Psoas muscle (tissue), 8 donors: ENCODE measurements around the gene TFB1M. TPM values are rescaled to one million over a fixed set of nuclear protein-coding genes. Genes with fewer than 3 reads are reported as not detected.
A peak's percentile ranks its signal among the peaks of the same experiment; 100 is the strongest.

Experiments
- ATAC-seq, 4 donors: fragments of 200-7000 bp; cut with Tn5 transposase; one replicate each; pipeline ENCODE4 v1.9.1; 2020; ENCODE audit warnings: moderate library complexity in 3 of 4, mild to moderate bottlenecking in 2 of 4
- DNase-seq, 2 donors: peaks; one replicate each; pipeline ENCODE4 v3.0.0-alpha.2; 2020
- H3K27ac ChIP-seq: fragments of 200-600 bp; one replicate; pipeline ENCODE4 v1.8.0; 2022
- H3K27me3 ChIP-seq, 3 donors: fragments of 200-600 bp in 1 of 3; one replicate each; pipeline versions ENCODE4 v1.6.1 to v1.8.0; 2013 to 2022; ENCODE audit warnings: low read length in 2 of 3, mild to moderate bottlenecking in 2 of 3, moderate library complexity in 1 of 3; ENCODE audit not compliant: insufficient read depth in 3 of 3
- H3K36me3 ChIP-seq, 2 donors: fragments of 200-600 bp in 1 of 2; one replicate each; pipeline versions ENCODE4 v1.6.1 to v1.8.0; 2013 to 2022; ENCODE audit warnings: low read depth in 1 of 2, mild to moderate bottlenecking in 1 of 2, moderate library complexity in 1 of 2; ENCODE audit not compliant: insufficient read depth in 1 of 2
- H3K4me1 ChIP-seq: fragments of 200-600 bp; one replicate; pipeline ENCODE4 v1.8.0; 2022
- H3K4me3 ChIP-seq: fragments of 200-600 bp; one replicate; pipeline ENCODE4 v1.8.0; 2022; ENCODE audit warnings: mild to moderate bottlenecking
- H3K9me3 ChIP-seq: fragments of 200-600 bp; one replicate; pipeline ENCODE4 v1.8.0; 2022
- WGBS, 3 donors: extraction: QIAGEN DNeasy Blood & Tissue Kit; methylation state at CpG; one replicate each; pipeline versions ENCODE4 v1.1.6 to v1.1.7; 2013; 5-methylcytosine and 5-hydroxymethylcytosine counted together
- intact Hi-C, 2 donors: fragments of 100-400 bp; cut with DNase I; formaldehyde crosslinking; loops; one replicate each; pipeline versions ENCODE4 v1.11.0 to v1.14.2; 2022
- polyA plus RNA-seq, 3 donors: library from polyadenylated mRNA; stranded (reverse); fragments of 200-250 nt; gene quantifications; one replicate each; pipeline ENCODE4 v1.2.3, GENCODE V29; 2013
- total RNA-seq, 4 donors: library from RNA; stranded (reverse); fragmentation: NEBNext Ultra II Directional in 2 of 4; extraction: Animal tissue kit (Norgen Biotek cat#: 25700) in 2 of 4; gene quantifications; one replicate each; pipeline versions ENCODE4 v1.2.1 to v1.2.4, GENCODE V29; 2021 to 2023
- TF ChIP-seq, protein P1 (sequence below): fragments of 200-600 bp; IDR thresholded peaks from one replicate; pipeline ENCODE4 v1.8.0; 2022; ENCODE audit warnings: antibody characterized with exemption
- donor health status: healthy with polysubstance abuse.
- donor health status: DM: no; HTN: no; CAD: no; lungs with moderate emphysema.
- donor health status: Bipolar disorder and iron deficiency.
- donor health status: healthy.
- donor health status: DM: yes; HTN: yes; CAD: no.
- donor health status: DM: no; HTN: no; CAD: no.
- donor health status: DM: no; HTN: no; CAD: no.
- donor health status: DM: yes; HTN: yes; CAD: no.

Gene TFB1M
- total and polyA plus RNA-seq, 7 donors: 7.2 to 25.9 (median 17.8) TPM

DNA sequence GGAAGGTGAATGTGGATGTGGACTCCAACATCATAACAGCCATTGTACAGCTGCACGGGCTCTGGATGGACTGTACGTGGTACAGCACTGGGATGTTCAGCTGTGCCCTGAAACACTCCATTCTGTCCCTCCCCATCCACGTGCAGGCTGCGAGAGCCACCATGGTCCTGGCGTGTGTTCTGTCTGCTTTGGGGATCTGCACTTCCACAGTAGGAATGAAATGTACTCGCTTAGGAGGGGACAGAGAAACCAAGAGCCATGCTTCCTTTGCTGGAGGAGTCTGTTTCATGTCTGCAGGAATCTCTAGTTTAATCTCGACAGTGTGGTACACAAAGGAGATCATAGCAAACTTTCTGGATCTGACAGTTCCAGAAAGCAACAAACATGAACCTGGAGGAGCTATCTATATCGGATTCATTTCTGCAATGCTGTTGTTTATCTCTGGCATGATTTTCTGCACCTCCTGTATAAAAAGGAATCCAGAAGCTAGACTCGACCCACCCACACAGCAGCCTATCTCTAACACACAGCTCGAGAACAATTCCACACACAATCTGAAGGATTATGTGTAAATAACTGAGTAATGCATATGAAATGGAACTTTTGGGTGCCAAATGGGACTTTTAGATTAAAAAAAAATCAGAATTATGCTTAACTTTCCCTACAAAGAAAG is 38.3 kb downstream of the TFB1M start:
- ATAC-seq: peak in 3 of 4 donors; percentile 18 to 20 (median 19)
- 60 to 76% (median 63%) methylated on average over 10 of the region's 10 CpGs for WGBS, 3 donors
- TF ChIP-seq, protein P1, sequence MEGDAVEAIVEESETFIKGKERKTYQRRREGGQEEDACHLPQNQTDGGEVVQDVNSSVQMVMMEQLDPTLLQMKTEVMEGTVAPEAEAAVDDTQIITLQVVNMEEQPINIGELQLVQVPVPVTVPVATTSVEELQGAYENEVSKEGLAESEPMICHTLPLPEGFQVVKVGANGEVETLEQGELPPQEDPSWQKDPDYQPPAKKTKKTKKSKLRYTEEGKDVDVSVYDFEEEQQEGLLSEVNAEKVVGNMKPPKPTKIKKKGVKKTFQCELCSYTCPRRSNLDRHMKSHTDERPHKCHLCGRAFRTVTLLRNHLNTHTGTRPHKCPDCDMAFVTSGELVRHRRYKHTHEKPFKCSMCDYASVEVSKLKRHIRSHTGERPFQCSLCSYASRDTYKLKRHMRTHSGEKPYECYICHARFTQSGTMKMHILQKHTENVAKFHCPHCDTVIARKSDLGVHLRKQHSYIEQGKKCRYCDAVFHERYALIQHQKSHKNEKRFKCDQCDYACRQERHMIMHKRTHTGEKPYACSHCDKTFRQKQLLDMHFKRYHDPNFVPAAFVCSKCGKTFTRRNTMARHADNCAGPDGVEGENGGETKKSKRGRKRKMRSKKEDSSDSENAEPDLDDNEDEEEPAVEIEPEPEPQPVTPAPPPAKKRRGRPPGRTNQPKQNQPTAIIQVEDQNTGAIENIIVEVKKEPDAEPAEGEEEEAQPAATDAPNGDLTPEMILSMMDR: no peak
- no peaks in the 10 kb centered on the region for H3K9me3 ChIP-seq
- H3K36me3 ChIP-seq: no peaks in the 10 kb centered on the region
- peaks cover 44% of the 10 kb centered on the region for H3K4me1 ChIP-seq
- peak overlapping the region; percentile 69 for H3K27ac ChIP-seq
- DNase-seq: no peak
- intact Hi-C loops: no loop called here
- no peak overlapping the region for H3K4me3 ChIP-seq
- H3K27me3 ChIP-seq: no peaks in the 10 kb centered on the region

DNA sequence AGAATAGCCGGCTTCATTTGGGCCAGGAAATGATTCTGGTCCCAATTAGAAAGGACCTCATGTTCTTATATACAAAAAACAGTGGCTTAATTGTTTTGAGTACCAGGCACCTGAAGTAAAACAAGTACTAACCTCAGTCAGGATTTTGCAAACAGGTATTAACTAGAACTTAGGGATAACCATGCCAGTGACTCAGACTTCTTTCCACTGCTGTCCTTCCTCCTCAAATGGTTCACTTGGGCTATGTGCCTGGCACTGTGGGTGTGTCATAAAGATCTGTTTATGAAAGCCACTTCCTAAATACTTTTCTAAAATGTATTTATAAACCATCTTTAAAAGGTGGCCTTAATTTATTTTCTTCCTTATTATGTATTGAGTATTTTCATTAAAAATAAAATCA is 39.8 kb downstream of the TFB1M start:
- peak; percentile 49 to 59 (median 52) for ATAC-seq

DNA sequence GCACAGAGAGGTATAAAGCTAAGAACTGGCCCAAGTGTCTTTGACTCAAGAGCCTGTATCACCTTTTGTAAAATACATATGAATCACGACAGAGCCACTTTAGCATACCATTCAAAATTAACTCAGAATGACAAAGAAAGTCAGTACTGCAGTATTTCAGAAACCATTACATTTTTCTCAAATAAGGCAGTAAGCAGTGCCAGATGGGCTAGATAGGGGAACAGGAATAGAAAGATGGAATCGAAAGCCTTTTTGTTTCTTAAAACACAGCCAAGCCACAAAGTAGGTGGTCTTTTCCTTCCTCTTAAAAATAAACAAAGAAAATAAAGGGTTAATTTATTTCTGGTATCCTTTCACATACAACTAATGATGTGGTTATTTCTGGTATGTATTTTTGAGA is 40.2 kb downstream of the TFB1M start:
- no peak for DNase-seq
- Histone ChIP-seq H3K27ac (peak overlapping the region; percentile 69), H3K9me3 (no peaks in the 10 kb centered on the region), H3K4me1 (peaks cover 44% of the 10 kb centered on the region), H3K27me3 (no peaks in the 10 kb centered on the region), H3K36me3 (no peaks in the 10 kb centered on the region), H3K4me3 (no peak overlapping the region)
- intact Hi-C loops: no loop called here
- WGBS, 3 donors: 48 to 73% (median 61%) methylated on average over 2 of the region's 2 CpGs
- ATAC-seq: no peak
- TF ChIP-seq, protein P1: no peak

More for the DNA sequence above, 39.8 kb downstream of the TFB1M start:
- peak overlapping the region; percentile 69 for H3K27ac ChIP-seq
- no peaks in the 10 kb centered on the region for H3K9me3 ChIP-seq
- DNase-seq: no peak
- no peaks in the 10 kb centered on the region for H3K36me3 ChIP-seq
- TF ChIP-seq, protein P1: no peak
- H3K4me1 ChIP-seq: peaks cover 44% of the 10 kb centered on the region
- H3K4me3 ChIP-seq: no peak overlapping the region
- H3K27me3 ChIP-seq: no peaks in the 10 kb centered on the region
- 58 to 73% (median 69%) methylated on average over 1 of the region's 1 CpG for WGBS, 3 donors
- intact Hi-C loops: no loop called here

DNA sequence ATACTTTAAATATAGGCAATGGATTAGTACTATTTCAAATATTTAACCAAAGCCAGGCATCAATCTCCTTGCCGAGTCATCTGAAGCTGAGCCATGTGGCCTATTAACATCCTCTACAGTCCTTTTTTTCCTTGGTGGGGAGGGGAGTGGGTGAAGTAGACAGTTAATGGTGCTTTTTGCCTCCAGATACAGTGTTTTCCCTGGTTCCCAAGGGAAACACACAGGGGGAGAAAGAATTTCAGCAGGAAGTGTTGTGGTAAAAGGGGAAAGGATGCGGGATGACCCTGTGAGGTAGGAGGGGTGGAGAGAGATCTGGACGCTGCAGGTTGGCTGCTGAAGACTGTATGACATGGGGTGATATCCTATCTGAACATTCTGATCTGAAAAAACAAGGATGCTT is 40.9 kb downstream of the TFB1M start:
- ATAC-seq: peak in 3 of 4 donors; percentile 58 to 69 (median 63)
- intact Hi-C loops: no loop called here

More for the DNA sequence above, 40.9 kb downstream of the TFB1M start:
- 31 to 52% (median 34%) methylated on average over 3 of the region's 3 CpGs for WGBS, 3 donors
- Histone ChIP-seq H3K9me3 (no peaks in the 10 kb centered on the region), H3K27me3 (no peaks in the 10 kb centered on the region), H3K4me1 (peaks cover 40% of the 10 kb centered on the region), H3K36me3 (no peaks in the 10 kb centered on the region), H3K27ac (peak overlapping the region; percentile 69), H3K4me3 (no peak overlapping the region)
- no peak for DNase-seq
- TF ChIP-seq, protein P1: no peak
